Measurements from ENCODE around the gene PSMC3IP.
"Not testable (repeated sequence)": the region's sequence is repeated elsewhere in the genome, so short reads cannot be mapped to it uniquely, and the experiment has no call there.

The PSMC3IP gene

GRCh38 chr17:42612013-42612412 lies 34.5 kb upstream of the PSMC3IP start:
- Histone ChIP-seq H3K9me3 (ENCODE audit: low read depth, low read length) (no peaks in the 10 kb centered on the region), H3K27ac (no peak overlapping the region), H3K36me3 (ENCODE audit: insufficient read depth, low read length) (peaks cover 41% of the 10 kb centered on the region), H3K4me3 (no peak overlapping the region), H3K9ac (ENCODE audit: insufficient read length) (no peak overlapping the region)
- TF ChIP-seq FOXP2 (optimal IDR thresholded peaks at IDR 0.05; ENCODE audit: control extremely low read depth, extremely low read length, insufficient read depth): no peak
- no peak for TF ChIP-seq POLR2AphosphoS5 (IDR thresholded peaks at IDR 0.05; ENCODE audit: borderline replicate concordance, low read depth, low read length)
- TF ChIP-seq EZH2 (IDR thresholded peaks at IDR 0.05): no peak
- DNase-seq (ENCODE audit: low read depth, low spot score): no peak

GRCh38 chr17:42609814-42610801 lies 32.6 kb upstream of the PSMC3IP start:
- H3K9me3 ChIP-seq (ENCODE audit: low read depth, low read length); DNase-seq (ENCODE audit: low read depth, low spot score): not testable (repeated sequence)
- Histone ChIP-seq H3K27ac (0 out of 2 replicates have a peak overlapping the region, but pooled peaks have one; percentile 19), H3K36me3 (ENCODE audit: insufficient read depth, low read length) (peaks cover 32% of the 10 kb centered on the region), H3K4me3 (peak overlapping the region; percentile 87), H3K9ac (ENCODE audit: insufficient read length) (peak overlapping the region; percentile 92)

- Histone ChIP-seq H3K9ac (ENCODE audit: insufficient read length) (peak within 1 kb of the TSS; percentile 92), H3K4me3 (peak within 1 kb of the TSS; percentile 87), H3K36me3 (ENCODE audit: insufficient read depth, low read length) (peaks cover 24% of the 10 kb centered on the region), H3K9me3 (ENCODE audit: low read depth, low read length) (no peaks in the 10 kb centered on the region), H3K27ac (peak within 1 kb of the TSS; percentile 19; the same call in 1 of the 2 replicates)
- DNase-seq (ENCODE audit: low read depth, low spot score): peak; percentile 96
- TF ChIP-seq POLR2AphosphoS5 (IDR thresholded peaks at IDR 0.05; ENCODE audit: borderline replicate concordance, low read depth, low read length): peak; percentile 89
- peak; percentile 73 for TF ChIP-seq FOXP2 (optimal IDR thresholded peaks at IDR 0.05; ENCODE audit: control extremely low read depth, extremely low read length, insufficient read depth)
- no peak for TF ChIP-seq EZH2 (IDR thresholded peaks at IDR 0.05)
Observed at GRCh38 chr17:42609182-42609813, 31.8 kb upstream of the PSMC3IP start, which contains the start of the genes RETREG3 and TUBG1. RETREG3 (minus strand) TSS chr17:42609374; CDS start chr17:42609324, 50 bp downstream. TUBG1 (plus strand) TSS chr17:42609683; CDS start chr17:42609738, 55 bp downstream.

GRCh38 chr17:42608305-42609181 lies 31.0 kb upstream of the PSMC3IP start:
- Histone ChIP-seq H3K27ac (no peak overlapping the region; the same call in 1 of the 2 replicates), H3K9me3 (ENCODE audit: low read depth, low read length) (no peaks in the 10 kb centered on the region), H3K36me3 (ENCODE audit: insufficient read depth, low read length) (peaks cover 18% of the 10 kb centered on the region), H3K9ac (ENCODE audit: insufficient read length) (peak overlapping the region; percentile 91), H3K4me3 (peak overlapping the region; percentile 87)
- TF ChIP-seq POLR2AphosphoS5 (IDR thresholded peaks at IDR 0.05; ENCODE audit: borderline replicate concordance, low read depth, low read length) (no peak), EZH2 (IDR thresholded peaks at IDR 0.05) (no peak), FOXP2 (optimal IDR thresholded peaks at IDR 0.05; ENCODE audit: control extremely low read depth, extremely low read length, insufficient read depth) (no peak)
- no peak for DNase-seq (ENCODE audit: low read depth, low spot score)

GRCh38 chr17:42607769-42608168 lies 30.2 kb upstream of the PSMC3IP start:
- Histone ChIP-seq H3K9ac (ENCODE audit: insufficient read length) (peak overlapping the region; percentile 91), H3K9me3 (ENCODE audit: low read depth, low read length) (no peaks in the 10 kb centered on the region), H3K4me3 (peak overlapping the region; percentile 87), H3K36me3 (ENCODE audit: insufficient read depth, low read length) (peaks cover 11% of the 10 kb centered on the region), H3K27ac (no peak overlapping the region)
- no peak for DNase-seq (ENCODE audit: low read depth, low spot score)
- TF ChIP-seq EZH2 (IDR thresholded peaks at IDR 0.05): no peak
- TF ChIP-seq FOXP2 (optimal IDR thresholded peaks at IDR 0.05; ENCODE audit: control extremely low read depth, extremely low read length, insufficient read depth): no peak
- TF ChIP-seq POLR2AphosphoS5 (IDR thresholded peaks at IDR 0.05; ENCODE audit: borderline replicate concordance, low read depth, low read length): no peak

- Histone ChIP-seq H3K9ac (ENCODE audit: insufficient read length) (no peak overlapping the region), H3K9me3 (ENCODE audit: low read depth, low read length) (no peaks in the 10 kb centered on the region), H3K4me3 (no peak overlapping the region), H3K36me3 (ENCODE audit: insufficient read depth, low read length) (no peaks in the 10 kb centered on the region), H3K27ac (no peak overlapping the region)
- no peak for TF ChIP-seq EZH2 (IDR thresholded peaks at IDR 0.05)
- TF ChIP-seq FOXP2 (optimal IDR thresholded peaks at IDR 0.05; ENCODE audit: control extremely low read depth, extremely low read length, insufficient read depth): no peak
- no peak for TF ChIP-seq POLR2AphosphoS5 (IDR thresholded peaks at IDR 0.05; ENCODE audit: borderline replicate concordance, low read depth, low read length)
- no peak for DNase-seq (ENCODE audit: low read depth, low spot score)
Observed at GRCh38 chr17:42603318-42603717, 25.8 kb upstream of the PSMC3IP start.

- no peak for DNase-seq (ENCODE audit: low read depth, low spot score)
- Histone ChIP-seq H3K9me3 (ENCODE audit: low read depth, low read length) (no peaks in the 10 kb centered on the region), H3K27ac (peak overlapping the region; percentile 49), H3K9ac (ENCODE audit: insufficient read length) (peak overlapping the region; percentile 26), H3K4me3 (no peak overlapping the region; the same call in 1 of the 2 replicates), H3K36me3 (ENCODE audit: insufficient read depth, low read length) (no peaks in the 10 kb centered on the region)
- TF ChIP-seq FOXP2 (optimal IDR thresholded peaks at IDR 0.05; ENCODE audit: control extremely low read depth, extremely low read length, insufficient read depth) (no peak), EZH2 (IDR thresholded peaks at IDR 0.05) (no peak)
Observed at GRCh38 chr17:42598905-42599304, 21.4 kb upstream of the PSMC3IP start.

Measured in SK-N-MC (cell line).